ENCODE data around the gene AATF.

AATF gene

DNA sequence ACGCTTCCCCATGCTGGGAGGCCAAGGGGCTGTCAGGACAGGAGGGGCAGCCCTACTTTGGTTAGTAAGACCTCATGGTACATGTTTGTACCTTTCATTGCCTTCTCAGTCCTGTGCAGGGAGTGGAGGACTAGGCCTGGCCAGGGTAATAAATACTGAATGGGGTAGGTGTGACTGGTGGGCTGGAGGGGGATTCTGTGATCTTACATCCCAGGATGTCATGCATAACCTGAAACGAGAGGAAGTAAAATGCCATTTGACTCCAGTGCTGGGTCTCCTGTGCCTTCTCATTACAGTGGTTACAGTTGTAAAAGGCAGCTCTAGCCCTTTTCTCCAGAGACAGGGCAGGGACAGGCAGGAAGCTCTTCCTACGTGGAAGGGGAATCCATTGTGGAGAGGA is 138.2 kb downstream of the AATF start:
- DNase-seq, result no peak

- no peak for DNase-seq
These were observed 138.9 kb downstream of the AATF start for GRCh38 chr17:37087683-37088082.

- no peak for DNase-seq
These were observed 139.7 kb downstream of the AATF start for GRCh38 chr17:37088459-37088858.

DNA sequence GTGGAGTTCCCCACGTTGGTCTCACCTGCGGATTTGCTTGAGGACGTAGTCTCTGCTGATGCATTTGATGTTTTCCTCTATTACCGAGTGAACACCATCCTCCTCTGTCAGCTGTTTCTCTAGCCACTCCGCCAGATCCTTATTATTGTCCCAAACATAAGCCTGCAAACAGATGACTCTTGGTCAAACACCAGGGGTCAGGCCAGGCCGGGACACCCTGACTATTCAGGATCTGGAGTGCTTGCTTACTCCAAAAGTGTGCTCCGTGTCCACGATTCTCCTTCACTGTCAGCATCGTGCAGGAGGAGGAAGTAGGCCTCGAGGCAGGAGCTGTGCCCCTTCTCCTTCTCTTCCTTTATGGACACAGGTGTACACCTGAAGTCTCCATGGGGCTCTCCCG is 140.2 kb downstream of the AATF start:
- no peak for DNase-seq

DNA sequence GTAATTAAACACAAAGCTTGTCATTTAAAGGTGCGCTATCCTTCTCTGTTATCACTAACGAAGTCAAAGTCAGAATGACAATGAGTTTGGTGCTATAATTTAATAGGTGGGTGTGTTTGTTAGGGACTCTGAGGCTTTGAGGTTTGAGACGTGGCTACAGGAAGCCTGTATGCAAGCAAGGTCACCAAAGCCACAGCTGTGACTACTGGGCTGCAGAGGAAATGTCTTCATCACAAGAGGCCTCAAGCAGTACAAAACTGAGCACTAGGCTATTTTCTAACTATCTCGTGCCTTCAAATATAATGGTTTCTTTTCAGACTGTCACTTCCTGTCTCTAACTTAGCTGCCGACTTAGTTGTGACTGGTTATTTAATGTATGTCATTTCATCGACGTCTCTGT is 141.2 kb downstream of the AATF start:
- DNase-seq, result no peak

DNA sequence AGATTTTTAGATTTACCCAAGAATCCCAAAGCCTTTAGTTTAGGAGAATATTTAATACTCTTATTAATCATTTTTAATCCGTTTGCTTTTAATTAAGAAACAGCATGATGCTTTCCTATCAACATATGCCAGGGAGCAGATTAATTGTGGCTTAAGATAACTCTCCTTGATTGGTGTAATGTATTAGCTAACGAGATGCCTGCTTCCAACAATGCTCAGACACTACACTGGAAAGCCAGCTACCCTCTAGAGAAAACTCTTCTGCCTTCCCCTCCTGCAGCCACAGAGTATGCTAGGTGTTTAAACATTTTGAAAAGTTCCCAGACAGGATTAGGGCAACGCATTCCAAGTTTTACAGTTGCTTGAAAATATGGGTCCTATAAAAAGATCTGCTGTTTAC is 142.2 kb downstream of the AATF start:
- DNase-seq, result no peak

GRCh38 chr17:37092071-37092470 is 143.3 kb downstream of the AATF start:
- no peak for DNase-seq

DNA sequence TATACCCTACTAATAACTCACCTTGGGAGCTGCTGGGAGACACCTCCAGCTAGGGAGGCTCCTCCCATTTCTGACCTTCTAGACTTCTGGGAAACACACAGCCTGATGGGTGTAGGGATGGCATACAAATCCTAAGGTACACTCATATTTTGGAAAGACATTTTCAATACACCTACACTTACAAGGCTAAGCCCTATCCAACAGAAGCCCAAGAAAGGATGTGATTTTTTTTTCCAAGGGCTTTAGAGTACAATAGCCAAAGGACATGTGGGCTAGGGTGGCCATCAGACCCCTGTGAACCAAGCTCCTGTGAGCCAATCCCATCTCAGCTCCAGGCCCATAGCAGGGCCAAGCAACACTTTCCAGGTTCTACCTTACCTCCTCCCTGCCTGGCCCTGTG is 143.9 kb downstream of the AATF start:
- DNase-seq, result no peak

GRCh38 chr17:37094391-37094790 is 145.6 kb downstream of the AATF start:
- no peak for DNase-seq

DNA sequence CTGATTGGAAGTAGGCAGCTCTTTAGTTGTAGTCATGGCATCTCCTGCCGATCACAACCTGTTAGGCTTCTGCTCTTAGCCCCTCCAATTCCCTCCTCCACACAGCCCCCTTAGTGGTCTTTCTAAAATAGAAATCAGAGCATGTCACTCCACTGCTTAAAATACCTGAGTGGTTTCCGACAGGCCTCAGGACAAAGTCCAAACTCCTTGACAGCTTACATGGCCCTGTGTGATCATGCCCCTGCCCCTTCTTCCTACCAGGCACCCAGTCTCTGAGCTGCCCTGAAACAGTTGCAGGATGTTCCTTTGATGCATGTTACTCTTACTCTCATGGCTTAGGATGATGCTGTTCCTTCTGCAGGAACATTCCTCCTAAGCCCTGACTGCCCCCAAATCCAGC is 147.3 kb downstream of the AATF start:
- no peak for DNase-seq

DNA sequence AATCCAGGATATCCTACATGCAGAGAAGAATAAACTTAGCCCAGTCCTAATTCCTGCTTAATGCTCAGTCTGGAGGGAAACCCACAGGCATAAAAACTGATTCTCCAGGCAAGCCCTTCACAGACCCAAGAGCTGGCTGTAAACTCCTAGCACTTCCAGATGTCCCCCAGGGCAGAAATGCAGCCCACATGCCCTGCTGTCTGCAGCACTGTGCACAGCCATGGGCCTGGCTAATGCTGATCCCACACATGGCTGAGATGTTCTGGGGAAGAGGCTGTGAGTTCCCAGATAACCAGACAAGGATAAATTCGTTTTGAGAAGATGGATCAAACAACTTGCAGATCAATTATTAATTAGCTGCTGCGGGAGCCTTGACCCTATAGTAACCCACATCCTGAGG is 148.4 kb downstream of the AATF start:
- DNase-seq, result no peak

DNA sequence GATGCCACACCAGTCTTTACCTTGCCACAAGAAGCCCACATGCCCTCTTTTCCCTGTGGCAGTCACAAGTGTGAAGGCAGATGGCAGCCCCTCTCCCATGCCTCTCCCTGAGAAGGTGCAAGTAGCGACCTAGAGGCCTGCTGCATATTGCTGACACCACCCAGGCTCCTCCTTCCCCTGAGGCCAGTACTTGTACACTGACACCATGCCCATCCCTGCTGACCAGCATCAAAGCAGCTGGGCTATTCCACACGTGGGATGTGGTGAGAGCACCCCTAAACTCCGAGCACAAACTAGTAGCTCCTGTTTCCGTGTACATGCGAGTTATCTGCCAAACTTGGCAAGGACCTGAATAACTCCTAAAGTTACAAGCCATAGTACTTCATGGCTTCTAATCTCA is 149.4 kb downstream of the AATF start:
- DNase-seq, result no peak

DNA sequence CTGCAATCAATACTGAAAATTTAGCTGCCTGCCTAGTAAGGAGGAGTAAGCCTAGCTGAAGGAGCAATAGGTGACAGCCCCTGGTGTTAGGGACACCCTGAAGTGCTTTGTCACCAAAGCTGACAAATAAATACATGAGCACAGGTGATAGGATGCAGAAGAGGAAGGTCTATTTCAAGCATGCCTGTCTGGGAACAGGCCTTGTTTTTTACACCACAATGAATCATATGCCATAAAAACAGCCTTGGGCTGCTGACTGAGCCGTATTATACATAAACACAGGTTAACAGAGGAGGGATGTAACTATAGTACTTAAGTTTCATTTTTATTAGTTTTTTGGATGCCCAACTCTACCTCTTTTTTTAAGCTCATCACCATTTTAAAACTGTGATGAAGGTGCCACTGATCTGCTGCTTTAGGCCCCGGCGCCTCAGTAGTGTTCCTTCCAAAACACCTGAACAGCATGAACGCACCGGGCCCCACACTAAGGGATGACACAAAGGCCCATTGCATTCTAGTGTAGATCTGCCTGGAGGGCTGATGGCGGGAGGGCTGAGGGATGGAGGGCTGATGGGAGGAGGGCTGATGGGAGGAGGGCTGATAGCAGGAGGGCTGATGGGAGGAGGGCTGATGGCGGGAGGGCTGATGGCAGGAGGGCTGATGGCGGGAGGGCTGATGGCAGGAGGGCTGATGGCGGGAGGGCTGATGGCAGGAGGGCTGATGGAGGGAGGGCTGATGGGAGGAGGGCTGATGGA is 150.3 kb downstream of the AATF start:
- DNase-seq, result no peak

GRCh38 chr17:37100231-37100630 is 151.5 kb downstream of the AATF start:
- DNase-seq, result no peak

GRCh38 chr17:37101306-37101705 is 152.6 kb downstream of the AATF start:
- DNase-seq, result no peak

DNA sequence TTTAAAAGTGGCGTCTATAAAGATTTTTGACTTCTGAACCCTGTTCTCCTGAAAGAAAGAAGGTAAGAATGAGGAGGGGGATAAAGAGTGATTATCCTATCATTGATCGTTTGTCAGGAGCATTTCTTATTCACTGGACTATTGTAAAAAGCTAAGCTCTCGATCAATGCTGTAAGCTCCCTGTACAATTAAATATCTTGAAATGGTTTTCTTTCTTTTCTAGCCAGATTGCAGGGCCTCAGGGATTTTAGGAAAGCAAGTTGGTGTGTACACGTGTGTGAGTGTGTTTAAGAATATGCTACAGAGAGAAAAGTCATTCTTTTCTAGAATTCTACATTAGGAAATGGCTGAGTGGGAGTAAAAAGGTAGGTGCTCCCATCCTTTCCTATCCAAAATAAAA is 154.5 kb downstream of the AATF start:
- DNase-seq, result no peak

- no peak for DNase-seq
These were observed 157.3 kb downstream of the AATF start for GRCh38 chr17:37106049-37106448.
